ENCODE data around the gene OR52K1.
"Not testable (repeated sequence)": the region's sequence is repeated elsewhere in the genome, so short reads cannot be mapped to it uniquely, and the experiment has no call there.

DNA sequence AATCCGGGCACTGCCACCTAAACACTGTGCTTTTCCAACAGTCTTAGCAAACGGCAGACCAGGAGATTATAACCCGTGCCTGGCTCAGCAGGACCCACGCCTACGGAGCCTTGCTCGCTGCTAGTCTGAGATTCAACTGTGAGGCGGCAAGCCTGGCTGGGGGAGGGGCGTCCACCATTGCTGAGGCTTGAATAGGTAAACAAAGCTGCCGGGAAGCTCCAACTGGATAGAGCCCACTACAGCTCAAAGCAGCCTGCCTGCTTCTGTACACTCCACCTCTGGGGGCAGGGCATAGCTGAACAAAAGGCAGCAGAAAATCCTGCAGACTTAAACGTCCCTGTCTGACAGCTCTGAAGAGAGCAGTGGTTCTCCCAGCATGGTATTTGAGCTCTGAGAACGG is 49.2 kb downstream of the OR52K1 start:
- TF ChIP-seq POLR2A (IDR thresholded peaks at IDR 0.05; ENCODE audit: low read depth, low read length); TAF1 (IDR thresholded peaks at IDR 0.05; ENCODE audit: borderline replicate concordance, low read depth, low read length): not testable (repeated sequence)
